Astrocyte (in vitro differentiated cells and primary cell): Measurements from ENCODE around the gene PRSS53. TPM values are rescaled to one million over a fixed set of nuclear protein-coding genes. Genes with fewer than 3 reads are reported as not detected.

ENCODE experiments used
- DNase-seq: peaks from one replicate; pipeline ENCODE4 v3.0.0-alpha.2; 2010; ENCODE audit warnings: low read depth
- FAIRE-seq: peaks from 2 replicates; lab custom pipeline; 2011; peaks lifted over from hg19 to GRCh38; lab: Jason Lieb, UNC
- H2AFZ ChIP-seq: 2 replicates; pipeline ENCODE4 v1.6.0; 2012; ENCODE audit warnings: low read depth, low read length, inconsistent platforms
- H3K27ac ChIP-seq: 2 replicates; pipeline ENCODE4 v1.5.1; 2011; ENCODE audit warnings: low read depth, low read length, inconsistent platforms
- H3K27me3 ChIP-seq: 2 replicates; pipeline ENCODE4 v1.6.0; 2011; ENCODE audit warnings: low read length, inconsistent platforms; ENCODE audit not compliant: insufficient read depth
- H3K36me3 ChIP-seq: 2 replicates; pipeline ENCODE4 v1.5.1; 2011; ENCODE audit warnings: low read length, inconsistent platforms; ENCODE audit not compliant: insufficient read depth
- H3K4me1 ChIP-seq: 2 replicates; pipeline ENCODE4 v1.5.1; 2011; ENCODE audit warnings: low read length, inconsistent platforms; ENCODE audit not compliant: insufficient read depth
- H3K4me2 ChIP-seq: 2 replicates; pipeline ENCODE4 v1.6.0; 2012; ENCODE audit warnings: low read length, inconsistent platforms
- H3K4me3 ChIP-seq: 2 replicates; pipeline ENCODE4 v1.5.1; 2011; ENCODE audit warnings: low read depth, mild to moderate bottlenecking, low read length, inconsistent platforms; ENCODE audit not compliant: insufficient read depth
- H3K79me2 ChIP-seq: 2 replicates; pipeline ENCODE4 v1.6.0; 2012; ENCODE audit warnings: mild to moderate bottlenecking, low read length, inconsistent platforms; ENCODE audit not compliant: insufficient read depth
- H3K9ac ChIP-seq: 2 replicates; pipeline ENCODE4 v1.6.0; 2012; ENCODE audit warnings: mild to moderate bottlenecking, low read length, inconsistent platforms
- H3K9me3 ChIP-seq: 2 replicates; pipeline ENCODE4 v1.5.1; 2012; ENCODE audit warnings: low read depth, mild to moderate bottlenecking, low read length, inconsistent platforms; ENCODE audit not compliant: insufficient read depth
- H4K20me1 ChIP-seq: 2 replicates; pipeline ENCODE4 v1.6.0; 2012; ENCODE audit warnings: low read length, inconsistent platforms; ENCODE audit not compliant: insufficient read depth
- H3K27ac Mint-ChIP-seq: one replicate; pipeline ENCODE4 v1.8.0; 2021; ENCODE audit warnings: mild to moderate bottlenecking, mixed read lengths; ENCODE audit not compliant: unreplicated experiment
- H3K27me3 Mint-ChIP-seq: one replicate; pipeline ENCODE4 v1.8.0; 2021; ENCODE audit warnings: low read depth, mixed read lengths; ENCODE audit not compliant: unreplicated experiment
- H3K36me3 Mint-ChIP-seq: one replicate; pipeline ENCODE4 v1.8.0; 2021; ENCODE audit warnings: low read depth, mixed read lengths; ENCODE audit not compliant: unreplicated experiment
- H3K4me1 Mint-ChIP-seq: one replicate; pipeline ENCODE4 v1.8.0; 2021; ENCODE audit warnings: low read depth, mixed read lengths; ENCODE audit not compliant: unreplicated experiment
- H3K4me3 Mint-ChIP-seq: one replicate; pipeline ENCODE4 v1.8.0; 2021; ENCODE audit warnings: mild to moderate bottlenecking, moderate library complexity, mixed read lengths; ENCODE audit not compliant: unreplicated experiment
- H3K9me3 Mint-ChIP-seq: one replicate; pipeline ENCODE4 v1.8.0; 2021; ENCODE audit warnings: mild to moderate bottlenecking, mixed read lengths; ENCODE audit not compliant: unreplicated experiment
- EZH2 ChIP-seq: IDR thresholded peaks from 2 replicates; pipeline ENCODE4 v1.6.1; 2012; ENCODE audit warnings: mild to moderate bottlenecking, low read length, inconsistent platforms; ENCODE audit not compliant: insufficient read depth
- total RNA-seq: library from RNA; stranded (reverse); gene quantifications from 2 replicates; pipeline ENCODE4 v1.2.1, GENCODE V29; 2021
- TF ChIP-seq, protein P1 (sequence below): IDR thresholded peaks from 2 replicates; pipeline ENCODE4 v1.5.1; 2011; ENCODE audit warnings: low read depth, mild to moderate bottlenecking, inconsistent platforms, low read length, moderate library complexity; ENCODE audit not compliant: insufficient read depth

The PRSS53 gene
- total RNA-seq, 1 donor from 2014 or later, result 7.1 TPM

DNA sequence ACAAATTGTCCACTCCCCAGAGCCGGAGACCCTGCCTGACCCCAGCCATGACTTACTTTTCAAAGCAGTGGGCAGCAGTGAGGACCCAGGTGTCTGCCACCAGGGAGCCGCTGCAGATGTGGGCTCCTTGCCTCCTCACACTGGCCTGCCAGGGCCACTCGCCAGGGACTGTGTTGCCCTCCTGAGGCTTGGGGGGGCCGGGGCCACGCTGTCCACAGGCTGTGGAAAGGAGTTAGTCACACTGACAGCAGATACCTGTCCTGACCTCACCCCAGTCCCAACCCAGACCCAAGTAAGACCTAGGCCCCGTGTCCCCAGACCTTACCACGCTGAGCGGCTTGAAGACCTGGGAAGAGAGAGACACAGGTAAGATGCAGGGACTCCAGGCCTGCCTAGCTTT, 1.3 kb downstream of the PRSS53 start:
- Histone ChIP-seq H3K4me2 (no peak overlapping the region), H4K20me1 (peaks cover 36% of the 10 kb centered on the region), H3K36me3 (peaks cover 8% of the 10 kb centered on the region), H3K4me1 (peaks cover 8% of the 10 kb centered on the region), H3K27ac (no peak overlapping the region), H3K79me2 (peaks cover 31% of the 10 kb centered on the region), H3K27me3 (no peaks in the 10 kb centered on the region), H2AFZ (no peak overlapping the region), H3K9me3 (no peaks in the 10 kb centered on the region), H3K9ac (no peak overlapping the region), H3K4me3 (no peak overlapping the region)
- Mint-ChIP-seq H3K4me3 (no peak overlapping the region), H3K9me3 (no peaks in the 10 kb centered on the region), H3K27me3 (no peaks in the 10 kb centered on the region), H3K4me1 (peaks cover 7% of the 10 kb centered on the region), H3K36me3 (peaks cover 14% of the 10 kb centered on the region), H3K27ac (no peak overlapping the region)
- no peak for FAIRE-seq
- no peak for DNase-seq
- TF ChIP-seq, protein P1, sequence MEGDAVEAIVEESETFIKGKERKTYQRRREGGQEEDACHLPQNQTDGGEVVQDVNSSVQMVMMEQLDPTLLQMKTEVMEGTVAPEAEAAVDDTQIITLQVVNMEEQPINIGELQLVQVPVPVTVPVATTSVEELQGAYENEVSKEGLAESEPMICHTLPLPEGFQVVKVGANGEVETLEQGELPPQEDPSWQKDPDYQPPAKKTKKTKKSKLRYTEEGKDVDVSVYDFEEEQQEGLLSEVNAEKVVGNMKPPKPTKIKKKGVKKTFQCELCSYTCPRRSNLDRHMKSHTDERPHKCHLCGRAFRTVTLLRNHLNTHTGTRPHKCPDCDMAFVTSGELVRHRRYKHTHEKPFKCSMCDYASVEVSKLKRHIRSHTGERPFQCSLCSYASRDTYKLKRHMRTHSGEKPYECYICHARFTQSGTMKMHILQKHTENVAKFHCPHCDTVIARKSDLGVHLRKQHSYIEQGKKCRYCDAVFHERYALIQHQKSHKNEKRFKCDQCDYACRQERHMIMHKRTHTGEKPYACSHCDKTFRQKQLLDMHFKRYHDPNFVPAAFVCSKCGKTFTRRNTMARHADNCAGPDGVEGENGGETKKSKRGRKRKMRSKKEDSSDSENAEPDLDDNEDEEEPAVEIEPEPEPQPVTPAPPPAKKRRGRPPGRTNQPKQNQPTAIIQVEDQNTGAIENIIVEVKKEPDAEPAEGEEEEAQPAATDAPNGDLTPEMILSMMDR, result no peak
- no peak for TF ChIP-seq EZH2

DNA sequence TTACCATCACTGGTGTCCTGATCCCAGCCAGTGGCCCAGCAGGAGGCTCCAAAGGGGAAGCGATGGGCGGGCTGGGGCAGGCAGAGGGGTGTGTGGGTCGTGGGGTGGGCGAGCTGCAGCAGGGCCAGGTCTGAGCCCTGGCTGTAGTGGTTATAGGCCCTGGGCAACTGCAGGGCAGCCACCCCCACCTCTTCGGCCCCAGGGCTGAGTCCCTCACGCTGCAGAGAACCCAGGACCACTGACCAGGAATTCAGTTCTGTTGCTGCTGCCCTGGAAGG, 2.2 kb downstream of the PRSS53 start:
- Mint-ChIP-seq H3K4me1 (peaks cover 7% of the 10 kb centered on the region), H3K36me3 (peaks cover 14% of the 10 kb centered on the region), H3K9me3 (no peaks in the 10 kb centered on the region), H3K4me3 (no peak overlapping the region), H3K27ac (no peak overlapping the region), H3K27me3 (no peaks in the 10 kb centered on the region)
- DNase-seq (no peak), FAIRE-seq (no peak)
- Histone ChIP-seq H2AFZ (no peak overlapping the region), H3K4me1 (peaks cover 8% of the 10 kb centered on the region), H3K4me2 (no peak overlapping the region), H3K9ac (no peak overlapping the region), H3K4me3 (no peak overlapping the region), H3K79me2 (peaks cover 34% of the 10 kb centered on the region), H3K9me3 (no peaks in the 10 kb centered on the region), H3K36me3 (peaks cover 8% of the 10 kb centered on the region), H4K20me1 (peaks cover 42% of the 10 kb centered on the region), H3K27ac (no peak overlapping the region), H3K27me3 (no peaks in the 10 kb centered on the region)
- TF ChIP-seq EZH2, result no peak
- TF ChIP-seq, protein P1, result no peak

DNA sequence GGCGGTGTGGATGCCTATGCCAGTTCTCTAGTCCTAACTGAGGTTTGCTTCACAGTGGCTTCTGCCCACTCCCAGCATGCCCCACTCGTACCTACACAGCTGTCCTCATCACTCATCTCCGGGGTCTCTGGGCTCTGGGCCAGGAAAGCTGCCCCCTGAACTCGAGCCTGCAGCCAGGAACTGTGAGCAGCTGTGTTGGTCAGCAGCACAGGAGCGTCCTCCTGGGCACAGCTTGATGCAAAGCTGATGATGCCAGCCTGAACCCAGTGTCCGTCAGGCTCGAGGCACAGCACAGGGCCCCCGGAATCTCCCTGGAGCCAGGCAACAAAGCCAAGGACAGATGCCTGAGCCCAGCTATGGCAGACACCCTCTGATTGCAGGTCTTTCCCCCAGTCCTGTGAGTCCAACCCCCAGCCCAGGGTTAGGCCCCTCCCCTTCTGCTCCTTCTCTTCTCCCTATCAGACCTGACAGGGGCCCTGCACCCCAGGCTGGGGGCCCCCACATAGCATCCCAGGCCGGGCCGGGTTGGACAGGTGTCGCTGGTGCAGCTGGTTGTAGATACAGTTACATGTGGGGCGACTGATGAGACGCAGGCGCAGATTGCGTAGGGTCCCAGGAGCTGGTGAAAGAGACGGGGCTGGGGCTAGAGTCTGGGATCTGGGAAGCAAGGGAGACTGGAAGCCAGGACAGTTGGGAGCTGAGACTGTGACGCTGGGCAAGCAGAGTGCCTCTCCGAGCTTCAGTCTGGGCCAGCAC, 2.7 kb downstream of the PRSS53 start:
- H3K27ac ChIP-seq, result no peak overlapping the region
- DNase-seq (no peak), FAIRE-seq (no peak)
- TF ChIP-seq, protein P1, result no peak
- TF ChIP-seq EZH2, result no peak
- no peaks in the 10 kb centered on the region for H3K27me3 ChIP-seq
- peaks cover 5% of the 10 kb centered on the region for H3K36me3 ChIP-seq
- H3K36me3 Mint-ChIP-seq, result peaks cover 12% of the 10 kb centered on the region
- H3K79me2 ChIP-seq, result peaks cover 32% of the 10 kb centered on the region
- H3K9me3 Mint-ChIP-seq, result no peaks in the 10 kb centered on the region
- peaks cover 7% of the 10 kb centered on the region for H3K4me1 Mint-ChIP-seq
- no peaks in the 10 kb centered on the region for H3K9me3 ChIP-seq
- peak overlapping the region; percentile 40 for H3K4me3 Mint-ChIP-seq
- H2AFZ ChIP-seq, result no peak overlapping the region
- H3K4me1 ChIP-seq, result peaks cover 8% of the 10 kb centered on the region
- H3K4me2 ChIP-seq, result no peak overlapping the region
- no peak overlapping the region for H3K27ac Mint-ChIP-seq
- no peaks in the 10 kb centered on the region for H3K27me3 Mint-ChIP-seq
- H3K9ac ChIP-seq, result peak overlapping the region; percentile 23
- peaks cover 43% of the 10 kb centered on the region for H4K20me1 ChIP-seq
- H3K4me3 ChIP-seq, result no peak overlapping the region
